DOHH2 (cell line): ENCODE data around the gene TMEM97.

Source experiments
- H3F3A ChIP-seq: fragments of 200-600 bp; sonication (generic), shearing (Covaris generic); 2 replicates; pipeline ENCODE4 v1.6.0; 2016; ENCODE audit warnings: antibody characterized with exemption, mild to moderate bottlenecking; ENCODE audit not compliant: control insufficient read depth, insufficient read depth
- H3K27ac ChIP-seq: fragments of 200-600 bp; sonication (generic); 2 replicates; pipeline ENCODE4 v1.5.1; 2014; ENCODE audit warnings: low read depth, mild to moderate bottlenecking, low read length, moderate library complexity
- H3K27me3 ChIP-seq: fragments of 200-600 bp; sonication (generic); 2 replicates; pipeline ENCODE4 v1.6.1; 2014; ENCODE audit warnings: mild to moderate bottlenecking, low read length, mixed read lengths; ENCODE audit not compliant: control insufficient read depth
- H3K36me3 ChIP-seq: fragments of 200-600 bp; sonication (generic); 2 replicates; pipeline ENCODE4 v1.6.1; 2014; ENCODE audit warnings: mild to moderate bottlenecking, low read length, moderate library complexity, mixed read lengths; ENCODE audit not compliant: control insufficient read depth
- H3K4me1 ChIP-seq: fragments of 200-600 bp; sonication (generic); 2 replicates; pipeline ENCODE4 v1.6.1; 2014; ENCODE audit warnings: mild to moderate bottlenecking, low read length, mixed read lengths; ENCODE audit not compliant: control insufficient read depth
- H3K4me2 ChIP-seq: fragments of 200-600 bp; sonication (generic); 2 replicates; pipeline ENCODE4 v1.6.0; 2014; ENCODE audit warnings: mild to moderate bottlenecking, low read length, moderate library complexity
- H3K4me3 ChIP-seq: fragments of 200-600 bp; sonication (generic); 2 replicates; pipeline ENCODE4 v1.5.1; 2014; ENCODE audit warnings: mild to moderate bottlenecking, low read length, mixed read lengths
- H3K79me2 ChIP-seq: fragments of 200-600 bp; sonication (generic); 2 replicates; pipeline ENCODE4 v1.6.1; 2014; ENCODE audit warnings: mild to moderate bottlenecking, low read length, mixed read lengths; ENCODE audit not compliant: control insufficient read depth
- H3K9me2 ChIP-seq: fragments of 200-600 bp; sonication (generic); replicated peaks from 2 replicates; pipeline ENCODE4 v1.6.1; 2014; ENCODE audit warnings: mild to moderate bottlenecking, low read length, mixed read lengths; ENCODE audit not compliant: control insufficient read depth
- H3K9me3 ChIP-seq: fragments of 200-600 bp; sonication (generic); 2 replicates; pipeline ENCODE4 v1.6.1; 2014; ENCODE audit warnings: antibody characterized with exemption, low read length, mixed read lengths; ENCODE audit not compliant: control insufficient read depth, insufficient read depth
- H4K20me1 ChIP-seq: fragments of 200-600 bp; sonication (generic); 2 replicates; pipeline ENCODE4 v1.6.0; 2014; ENCODE audit warnings: low read depth, mild to moderate bottlenecking, antibody characterized with exemption, low read length, moderate library complexity; ENCODE audit not compliant: control insufficient read depth, insufficient read depth
- CTCF ChIP-seq: fragments of 200-600 bp; sonication (generic); IDR thresholded peaks from one replicate; pipeline ENCODE4 v1.5.1; 2014; ENCODE audit warnings: antibody characterized with exemption, mild to moderate bottlenecking, low read depth, low read length; ENCODE audit not compliant: poor library complexity, severe bottlenecking
- EZH2phosphoT487 ChIP-seq: fragments of 200-600 bp; sonication (generic); IDR thresholded peaks from 2 replicates; pipeline ENCODE4 v1.6.1; 2017; ENCODE audit warnings: borderline replicate concordance, mild to moderate bottlenecking, antibody characterized with exemption, low read length, moderate library complexity, mixed read lengths

The TMEM97 gene

GRCh38 chr17:28327031-28327607, 8.1 kb downstream of the TMEM97 start:
- Histone ChIP-seq H3K4me3 (no peak overlapping the region), H3K27me3 (no peaks in the 10 kb centered on the region), H3K9me3 (no peaks in the 10 kb centered on the region), H3K27ac (no peak overlapping the region), H3K4me1 (peaks cover 29% of the 10 kb centered on the region), H3K79me2 (peaks cover 55% of the 10 kb centered on the region), H3F3A (peaks cover 24% of the 10 kb centered on the region), H3K36me3 (peaks cover 66% of the 10 kb centered on the region), H4K20me1 (peaks cover 22% of the 10 kb centered on the region), H3K4me2 (no peak overlapping the region), H3K9me2 (no peaks in the 10 kb centered on the region)
- TF ChIP-seq CTCF: no peak
- no peak for TF ChIP-seq EZH2phosphoT487

GRCh38 chr17:28327709-28328108, 8.7 kb downstream of the TMEM97 start:
- Histone ChIP-seq H3K27me3 (no peaks in the 10 kb centered on the region), H3K4me2 (no peak overlapping the region), H3K4me3 (no peak overlapping the region), H4K20me1 (peaks cover 18% of the 10 kb centered on the region), H3K27ac (no peak overlapping the region), H3K4me1 (peaks cover 23% of the 10 kb centered on the region), H3K36me3 (peaks cover 61% of the 10 kb centered on the region), H3K9me2 (no peaks in the 10 kb centered on the region), H3F3A (peaks cover 24% of the 10 kb centered on the region), H3K79me2 (peaks cover 49% of the 10 kb centered on the region), H3K9me3 (no peaks in the 10 kb centered on the region)
- TF ChIP-seq EZH2phosphoT487 (no peak), CTCF (peak; percentile 10)

GRCh38 chr17:28328325-28328724, 9.3 kb downstream of the TMEM97 start:
- H3K4me2 ChIP-seq: no peak overlapping the region
- TF ChIP-seq CTCF (no peak), EZH2phosphoT487 (no peak)
- H3K27me3 ChIP-seq: no peaks in the 10 kb centered on the region
- no peak overlapping the region for H3K4me3 ChIP-seq
- H3K79me2 ChIP-seq: peaks cover 43% of the 10 kb centered on the region
- peaks cover 56% of the 10 kb centered on the region for H3K36me3 ChIP-seq
- no peaks in the 10 kb centered on the region for H3K9me2 ChIP-seq
- peaks cover 24% of the 10 kb centered on the region for H3F3A ChIP-seq
- H3K4me1 ChIP-seq: peaks cover 17% of the 10 kb centered on the region
- H4K20me1 ChIP-seq: peaks cover 13% of the 10 kb centered on the region
- H3K9me3 ChIP-seq: no peaks in the 10 kb centered on the region
- no peak overlapping the region for H3K27ac ChIP-seq
